Fibroblast of villous mesenchyme (primary cell): ENCODE measurements around the gene TTC24. TPM values are rescaled to one million over a fixed set of nuclear protein-coding genes. Genes with fewer than 3 reads are reported as not detected.

Experiments
- DNase-seq: peaks from one replicate; pipeline ENCODE4 v3.0.0-alpha.2; 2010; ENCODE audit warnings: low read depth
- H3K4me3 ChIP-seq: 2 replicates; pipeline ENCODE4 v1.5.1; 2011; ENCODE audit warnings: low read depth, mild to moderate bottlenecking, low read length
- total RNA-seq: library from RNA; depleted of rRNA; stranded (reverse); fragments of >200 nt; gene quantifications from 2 replicates; pipeline ENCODE4 v1.2.3, GENCODE V29; 2012
- TF ChIP-seq, protein P1 (sequence below): IDR thresholded peaks from 2 replicates; pipeline ENCODE4 v1.5.1; 2012; ENCODE audit warnings: low read depth, mild to moderate bottlenecking, low read length; ENCODE audit not compliant: insufficient read depth

The TTC24 gene
- total RNA-seq, 1 donor = not detected

- TF ChIP-seq, protein P1, sequence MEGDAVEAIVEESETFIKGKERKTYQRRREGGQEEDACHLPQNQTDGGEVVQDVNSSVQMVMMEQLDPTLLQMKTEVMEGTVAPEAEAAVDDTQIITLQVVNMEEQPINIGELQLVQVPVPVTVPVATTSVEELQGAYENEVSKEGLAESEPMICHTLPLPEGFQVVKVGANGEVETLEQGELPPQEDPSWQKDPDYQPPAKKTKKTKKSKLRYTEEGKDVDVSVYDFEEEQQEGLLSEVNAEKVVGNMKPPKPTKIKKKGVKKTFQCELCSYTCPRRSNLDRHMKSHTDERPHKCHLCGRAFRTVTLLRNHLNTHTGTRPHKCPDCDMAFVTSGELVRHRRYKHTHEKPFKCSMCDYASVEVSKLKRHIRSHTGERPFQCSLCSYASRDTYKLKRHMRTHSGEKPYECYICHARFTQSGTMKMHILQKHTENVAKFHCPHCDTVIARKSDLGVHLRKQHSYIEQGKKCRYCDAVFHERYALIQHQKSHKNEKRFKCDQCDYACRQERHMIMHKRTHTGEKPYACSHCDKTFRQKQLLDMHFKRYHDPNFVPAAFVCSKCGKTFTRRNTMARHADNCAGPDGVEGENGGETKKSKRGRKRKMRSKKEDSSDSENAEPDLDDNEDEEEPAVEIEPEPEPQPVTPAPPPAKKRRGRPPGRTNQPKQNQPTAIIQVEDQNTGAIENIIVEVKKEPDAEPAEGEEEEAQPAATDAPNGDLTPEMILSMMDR = no peak
Measured at GRCh38 chr1:156596426-156596825, 16.9 kb downstream of the TTC24 start.

DNA sequence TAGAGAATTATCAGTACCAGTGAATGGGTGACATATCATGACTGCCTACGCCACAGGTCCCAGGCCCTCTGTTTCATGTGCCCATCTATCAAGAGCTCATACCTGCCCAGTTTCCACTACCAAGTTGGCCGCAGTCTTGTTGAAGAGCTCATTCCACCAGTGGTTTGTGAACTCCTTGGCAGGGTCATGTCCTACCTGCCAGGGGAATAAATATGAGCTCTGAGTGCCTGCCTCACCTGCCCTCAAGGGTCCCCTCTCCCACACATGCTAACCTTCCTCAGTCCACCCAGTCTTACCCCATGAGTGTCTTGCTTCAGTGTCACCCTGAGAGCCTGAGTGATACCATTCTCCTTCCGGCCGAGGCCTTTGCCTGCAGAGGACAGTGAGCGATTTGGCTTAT lies 18.6 kb downstream of the TTC24 start:
- no peak for DNase-seq
- TF ChIP-seq, protein P1 = no peak
- H3K4me3 ChIP-seq = no peak overlapping the region

More at GRCh38 chr1:156596426-156596825, 16.9 kb downstream of the TTC24 start:
- H3K4me3 ChIP-seq = no peak overlapping the region
- no peak for DNase-seq

- TF ChIP-seq, protein P1 = no peak
- no peak overlapping the region for H3K4me3 ChIP-seq
- DNase-seq = no peak
Measured at GRCh38 chr1:156598731-156599432, 19.4 kb downstream of the TTC24 start.

GRCh38 chr1:156599811-156600210 lies 20.3 kb downstream of the TTC24 start:
- DNase-seq = no peak

GRCh38 chr1:156600733-156601121 lies 21.2 kb downstream of the TTC24 start:
- peak overlapping the region; percentile 77 for H3K4me3 ChIP-seq
- DNase-seq = peak; percentile 15
- TF ChIP-seq, protein P1 = no peak

More at GRCh38 chr1:156599811-156600210, 20.3 kb downstream of the TTC24 start:
- no peak overlapping the region for H3K4me3 ChIP-seq
- TF ChIP-seq, protein P1 = no peak

- TF ChIP-seq, protein P1 = no peak
- DNase-seq = peak; percentile 90
Measured at GRCh38 chr1:156601122-156601830, 21.8 kb downstream of the TTC24 start, which contains the start of gene GPATCH4. TSS of gene GPATCH4 (minus strand) at chr1:156601479.

More at GRCh38 chr1:156601122-156601830, 21.8 kb downstream of the TTC24 start, which contains the start of gene GPATCH4:
- peak within 1 kb of the TSS; percentile 77 for H3K4me3 ChIP-seq
